ENCODE results near the gene SPTBN5.

The SPTBN5 gene

GRCh38 chr15:41871175-41871905 is 22.5 kb downstream of the SPTBN5 start:
- DNase-seq (ENCODE audit: low read depth) = no peak

GRCh38 chr15:41870689-41871081 is 23.2 kb downstream of the SPTBN5 start:
- TF ChIP-seq CTCF (conservative IDR thresholded peaks at IDR 0.05; ENCODE audit: low read depth, low read length) = no peak
- DNase-seq (ENCODE audit: low read depth) = peak; percentile 84

More at GRCh38 chr15:41871175-41871905, 22.5 kb downstream of the SPTBN5 start:
- no peak overlapping the region for H3K4me3 ChIP-seq (ENCODE audit: low read depth, low read length)
- TF ChIP-seq CTCF (conservative IDR thresholded peaks at IDR 0.05; ENCODE audit: low read depth, low read length) = no peak

GRCh38 chr15:41869770-41870688 is 23.8 kb downstream of the SPTBN5 start:
- no peak for TF ChIP-seq CTCF (conservative IDR thresholded peaks at IDR 0.05; ENCODE audit: low read depth, low read length)
- DNase-seq (ENCODE audit: low read depth) = no peak
- no peak overlapping the region for H3K4me3 ChIP-seq (ENCODE audit: low read depth, low read length)

More at GRCh38 chr15:41870689-41871081, 23.2 kb downstream of the SPTBN5 start:
- H3K4me3 ChIP-seq (ENCODE audit: low read depth, low read length) = no peak overlapping the region

- DNase-seq (ENCODE audit: low read depth) = no peak
- H3K4me3 ChIP-seq (ENCODE audit: low read depth, low read length) = no peak overlapping the region
- no peak for TF ChIP-seq CTCF (conservative IDR thresholded peaks at IDR 0.05; ENCODE audit: low read depth, low read length)
These were observed 25.5 kb downstream of the SPTBN5 start for GRCh38 chr15:41868321-41868720.

- TF ChIP-seq CTCF (conservative IDR thresholded peaks at IDR 0.05; ENCODE audit: low read depth, low read length) = no peak
- no peak for DNase-seq (ENCODE audit: low read depth)
These were observed 26.8 kb downstream of the SPTBN5 start for GRCh38 chr15:41866872-41867579.

GRCh38 chr15:41866263-41866703 is 27.6 kb downstream of the SPTBN5 start:
- DNase-seq (ENCODE audit: low read depth) = no peak
- TF ChIP-seq CTCF (conservative IDR thresholded peaks at IDR 0.05; ENCODE audit: low read depth, low read length) = no peak
- H3K4me3 ChIP-seq (ENCODE audit: low read depth, low read length) = no peak overlapping the region

More at GRCh38 chr15:41866872-41867579, 26.8 kb downstream of the SPTBN5 start:
- no peak overlapping the region for H3K4me3 ChIP-seq (ENCODE audit: low read depth, low read length)
